HG02678 (cell line): ENCODE results near the gene RAC3.
A peak's percentile ranks its signal among the peaks of the same experiment; 100 is the strongest.

Experiments used
- ATAC-seq: cut with Tn5 transposase; IDR thresholded peaks from one replicate; pipeline ENCODE4 v1.9.1; 2021; ENCODE audit warnings: mild to moderate bottlenecking, moderate library complexity; ENCODE audit not compliant: unreplicated experiment

RAC3 gene

DNA sequence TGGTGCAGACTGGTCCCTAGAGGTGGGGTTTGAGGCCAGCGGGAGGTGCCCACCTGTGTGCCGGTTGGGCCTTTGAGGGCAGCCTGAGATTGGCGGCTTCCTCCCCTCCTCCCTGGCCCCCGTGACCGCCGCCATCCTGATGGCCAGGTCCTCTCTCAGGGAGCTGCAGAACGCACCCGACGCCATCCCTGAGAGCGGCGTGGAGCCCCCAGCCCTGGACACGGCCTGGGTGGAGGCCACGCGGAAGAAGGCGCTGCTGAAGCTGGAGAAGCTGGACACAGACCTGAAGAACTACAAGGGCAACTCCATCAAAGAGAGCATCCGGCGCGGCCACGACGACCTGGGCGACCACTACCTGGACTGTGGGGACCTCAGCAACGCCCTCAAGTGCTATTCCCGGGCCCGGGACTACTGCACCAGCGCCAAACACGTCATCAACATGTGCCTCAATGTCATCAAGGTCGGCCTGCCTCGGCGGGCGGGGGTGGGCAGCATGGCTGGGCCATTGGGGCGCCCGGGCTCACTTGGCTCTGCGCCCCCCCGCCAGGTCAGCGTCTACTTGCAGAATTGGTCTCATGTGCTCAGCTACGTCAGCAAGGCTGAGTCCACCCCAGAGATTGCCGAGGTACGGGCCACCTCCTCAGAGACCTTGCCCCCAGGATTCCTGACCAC, 23.0 kb downstream of the RAC3 start:
- no peak for ATAC-seq

DNA sequence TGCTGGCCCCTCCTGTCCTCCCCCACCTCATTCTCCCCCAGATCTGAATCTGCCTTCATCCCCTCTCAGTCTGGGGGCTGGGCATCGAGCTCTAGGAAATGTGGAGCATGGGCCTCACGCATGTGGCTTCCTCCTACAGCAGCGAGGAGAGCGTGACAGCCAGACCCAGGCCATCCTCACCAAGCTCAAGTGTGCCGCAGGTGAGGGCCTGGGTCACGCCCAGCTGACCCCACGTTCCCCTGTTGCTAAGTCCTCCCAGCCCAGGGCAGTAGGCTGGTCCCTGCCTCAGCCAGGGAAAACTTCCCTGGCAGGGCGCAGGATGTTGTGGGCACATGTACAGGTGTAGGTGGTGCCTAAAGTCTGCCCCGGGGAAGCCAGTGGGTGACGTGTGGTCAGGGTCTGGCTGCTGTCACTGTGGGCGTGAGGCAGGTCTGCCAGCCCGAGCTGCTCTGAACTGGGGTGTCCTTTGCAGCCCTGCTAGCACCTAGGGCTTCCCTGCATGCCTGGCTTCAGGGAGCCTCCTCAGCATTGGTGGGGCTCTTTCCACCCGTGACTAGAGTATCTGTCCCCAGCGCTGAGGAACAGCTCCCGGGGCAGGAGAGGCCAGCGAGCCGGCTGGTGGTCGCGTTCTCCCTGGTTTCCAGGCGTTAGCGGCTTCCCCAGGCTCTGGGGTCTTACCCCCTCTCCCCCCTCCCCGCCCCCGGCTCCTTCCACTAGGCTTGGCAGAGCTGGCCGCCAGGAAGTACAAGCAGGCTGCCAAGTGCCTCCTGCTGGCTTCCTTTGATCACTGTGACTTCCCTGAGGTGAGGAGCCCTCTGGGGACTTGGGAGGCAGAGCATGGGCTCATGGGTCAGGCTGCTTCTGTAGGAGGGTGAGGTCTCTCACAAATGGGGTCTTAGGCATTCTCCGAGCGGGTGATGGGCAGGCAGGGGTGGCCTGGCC, 23.8 kb downstream of the RAC3 start:
- no peak for ATAC-seq

DNA sequence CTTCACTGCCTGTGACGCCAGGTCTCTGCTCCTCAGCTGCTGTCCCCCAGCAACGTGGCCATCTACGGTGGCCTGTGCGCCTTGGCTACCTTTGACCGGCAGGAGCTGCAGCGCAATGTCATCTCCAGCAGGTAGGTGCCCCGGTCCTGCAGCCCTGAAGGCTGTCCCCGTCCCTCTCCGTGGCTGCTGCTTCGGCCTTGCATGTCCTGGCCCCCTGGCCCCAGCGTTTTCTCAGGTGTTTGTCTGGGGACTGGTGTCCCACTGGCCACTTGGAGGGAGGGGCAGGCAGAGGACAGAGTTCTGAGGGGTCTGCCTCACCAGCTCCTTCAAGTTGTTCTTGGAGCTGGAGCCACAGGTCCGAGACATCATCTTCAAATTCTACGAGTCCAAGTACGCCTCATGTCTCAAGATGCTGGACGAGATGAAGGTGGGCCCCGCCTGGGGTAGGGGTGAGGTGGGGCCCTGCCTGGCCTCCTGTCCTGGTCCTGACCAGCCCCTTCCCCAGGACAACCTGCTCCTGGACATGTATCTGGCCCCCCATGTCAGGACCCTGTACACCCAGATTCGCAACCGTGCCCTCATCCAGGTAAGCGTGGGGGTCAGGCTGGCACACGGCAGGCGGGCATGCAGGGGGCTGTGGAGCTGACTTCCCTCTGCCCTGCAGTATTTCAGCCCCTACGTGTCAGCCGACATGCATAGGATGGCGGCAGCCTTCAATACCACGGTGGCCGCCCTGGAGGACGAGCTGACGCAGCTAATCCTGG, 24.7 kb downstream of the RAC3 start:
- ATAC-seq: no peak

DNA sequence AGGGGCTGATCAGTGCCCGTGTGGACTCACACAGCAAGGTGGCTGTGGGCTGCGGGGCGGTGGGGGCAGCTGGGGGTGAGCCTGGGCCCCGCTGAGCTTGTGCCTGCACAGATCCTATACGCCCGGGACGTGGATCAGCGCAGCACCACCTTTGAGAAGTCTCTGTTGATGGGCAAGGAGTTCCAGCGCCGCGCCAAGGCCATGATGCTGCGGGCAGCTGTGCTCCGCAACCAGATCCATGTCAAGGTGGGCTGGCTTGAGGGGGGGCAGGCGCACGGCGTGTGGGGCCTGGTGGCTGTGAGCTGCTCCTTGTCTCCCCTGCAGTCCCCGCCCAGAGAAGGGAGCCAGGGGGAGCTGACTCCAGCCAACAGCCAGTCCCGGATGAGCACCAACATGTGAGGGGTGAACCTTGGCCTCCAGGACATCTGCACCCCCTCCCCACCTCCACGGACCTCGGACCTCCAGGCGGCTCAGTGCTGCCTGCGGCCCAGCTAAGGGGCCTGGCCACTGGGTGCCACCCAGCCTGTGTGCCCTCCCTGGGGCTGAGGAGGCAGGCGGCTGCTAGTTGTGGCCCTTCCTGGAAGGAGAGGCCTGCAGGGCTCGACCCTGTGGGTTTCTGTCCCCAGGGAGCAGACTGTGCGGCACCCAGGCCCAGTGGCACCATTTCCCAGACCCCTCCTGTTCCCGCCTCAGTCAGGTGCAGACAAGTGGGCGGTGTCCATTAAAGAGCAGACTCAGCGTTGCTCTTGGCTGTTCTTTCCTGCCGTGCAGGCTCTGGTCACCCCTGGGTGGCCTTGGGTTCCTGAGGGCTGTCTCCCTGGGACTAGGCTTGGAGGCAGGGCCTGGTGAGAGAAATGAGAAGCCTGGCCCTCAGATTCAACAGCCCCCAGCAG, 25.5 kb downstream of the RAC3 start:
- no peak for ATAC-seq

DNA sequence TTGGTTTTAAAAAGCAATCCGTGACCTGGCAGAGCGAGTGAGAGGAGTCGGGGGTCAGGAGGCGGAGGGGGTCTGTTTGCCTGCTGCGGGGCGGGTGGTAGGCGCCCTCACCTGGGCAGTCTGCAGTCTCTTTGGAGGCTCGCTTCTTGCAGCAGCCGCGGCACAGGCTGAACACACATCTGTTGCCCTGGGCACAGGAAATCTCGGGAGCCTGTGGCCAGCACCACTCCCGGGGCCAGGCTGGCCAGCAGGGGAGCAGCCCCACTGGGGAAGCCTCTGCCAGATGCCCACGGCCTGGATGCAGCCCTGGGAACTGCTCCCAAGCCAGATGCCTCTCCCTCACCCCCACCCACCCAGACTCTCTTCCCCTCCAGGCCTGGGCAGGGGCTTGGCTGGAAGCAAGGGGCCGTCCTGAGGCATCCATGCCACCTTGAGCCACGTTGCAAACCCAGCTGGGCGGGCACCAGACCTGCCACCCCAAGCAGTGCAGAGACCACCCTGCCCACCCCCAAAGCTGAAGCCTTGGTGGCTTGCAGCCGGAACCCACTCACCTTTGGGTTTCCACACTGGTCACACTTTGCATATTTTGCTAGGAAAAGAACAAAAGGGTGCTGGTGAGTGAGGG, 26.9 kb downstream of the RAC3 start:
- no peak for ATAC-seq

DNA sequence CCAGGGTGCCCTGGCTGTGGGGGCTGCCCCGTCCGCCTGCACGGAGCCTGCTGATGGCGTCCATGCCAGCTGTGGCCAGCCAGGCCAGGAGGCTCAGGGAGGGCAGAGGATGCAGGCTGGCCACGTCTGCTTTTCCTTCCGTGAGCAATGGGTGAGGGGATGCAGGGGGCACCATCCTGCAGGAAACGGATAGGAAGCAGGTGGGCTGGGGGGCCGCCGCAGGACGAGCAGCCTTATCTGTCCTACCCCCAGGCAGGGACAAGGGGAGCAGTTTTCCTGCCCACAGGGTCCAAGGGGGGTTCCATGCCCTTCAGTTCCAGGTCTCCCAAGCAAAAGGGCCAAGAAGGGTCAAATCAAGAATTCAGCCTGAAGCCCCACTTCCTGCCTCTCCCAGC, 27.4 kb downstream of the RAC3 start:
- ATAC-seq: no peak

DNA sequence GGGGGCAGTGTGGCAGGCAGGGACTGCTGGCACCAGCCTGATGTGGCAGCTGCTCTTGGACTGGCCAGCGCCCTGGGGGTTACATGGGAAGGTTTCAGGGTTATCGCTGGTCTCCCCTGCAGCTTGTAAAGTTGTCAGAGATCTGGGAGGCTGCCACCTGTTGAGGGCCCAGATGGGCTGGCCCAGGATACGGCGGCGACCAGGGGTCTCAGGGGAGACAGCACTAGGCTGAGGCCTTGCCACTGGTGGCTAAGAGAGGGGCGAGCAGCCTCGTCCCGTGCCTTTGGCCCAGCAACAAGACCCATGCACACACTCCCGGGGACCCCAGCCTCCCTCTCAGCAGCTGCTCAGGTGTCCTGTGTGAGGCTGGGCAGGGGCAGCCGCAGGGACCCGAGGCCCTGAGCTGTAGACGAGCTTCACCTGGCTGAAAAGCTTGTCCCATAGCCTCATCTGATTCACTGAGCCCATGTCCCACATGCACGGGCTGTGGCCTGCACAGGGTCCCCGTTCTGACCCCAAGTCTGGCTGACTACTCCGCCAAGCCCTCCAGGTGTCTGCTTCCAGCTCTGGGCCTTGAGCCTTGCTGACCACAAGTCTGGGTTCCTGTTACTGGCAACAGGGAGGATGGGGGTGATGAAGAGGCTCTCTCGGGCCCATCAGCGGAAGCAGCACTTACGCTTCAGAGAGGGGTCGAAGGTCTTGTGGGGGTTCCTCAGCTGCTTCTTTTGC, 28.0 kb downstream of the RAC3 start:
- ATAC-seq: no peak

DNA sequence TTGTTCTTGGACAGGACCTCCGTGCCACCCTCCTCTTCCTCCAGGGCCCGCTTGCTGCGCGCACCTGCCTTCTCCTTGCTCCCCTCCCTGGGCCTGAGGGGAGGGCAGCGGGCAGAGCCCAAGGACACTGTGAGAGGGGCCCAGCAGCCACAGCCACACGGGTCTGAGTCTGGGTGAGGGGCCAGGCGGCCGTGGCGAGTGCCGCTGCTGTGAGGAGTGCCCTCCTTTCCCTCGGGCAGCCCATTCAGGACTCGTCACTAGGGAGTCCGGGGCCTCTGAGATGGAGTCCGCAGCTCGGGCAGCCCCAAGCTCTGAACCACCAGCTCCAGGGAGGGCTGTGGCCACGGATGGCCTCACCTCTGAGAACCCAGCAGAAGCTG, 28.5 kb downstream of the RAC3 start:
- no peak for ATAC-seq

DNA sequence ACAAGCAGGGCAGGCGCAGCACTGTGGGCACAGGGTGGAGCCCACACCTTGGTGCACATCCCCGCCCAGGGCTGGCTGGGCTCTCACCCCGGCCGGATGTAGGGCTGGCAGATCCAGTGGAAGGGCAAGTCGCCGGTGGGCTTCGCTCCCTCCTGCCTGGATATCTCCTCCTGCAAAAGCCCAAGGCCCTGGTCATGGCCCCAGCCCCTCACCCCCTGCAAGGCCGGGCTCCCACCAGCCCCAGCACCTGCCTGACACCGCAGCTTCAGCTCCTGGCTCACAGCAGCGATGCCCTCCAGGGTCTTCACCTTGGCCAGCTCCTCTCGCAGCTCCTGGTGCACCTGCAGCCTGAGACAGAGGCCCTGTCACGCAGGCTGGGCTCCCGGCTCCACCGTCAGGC, 29.1 kb downstream of the RAC3 start:
- no peak for ATAC-seq

DNA sequence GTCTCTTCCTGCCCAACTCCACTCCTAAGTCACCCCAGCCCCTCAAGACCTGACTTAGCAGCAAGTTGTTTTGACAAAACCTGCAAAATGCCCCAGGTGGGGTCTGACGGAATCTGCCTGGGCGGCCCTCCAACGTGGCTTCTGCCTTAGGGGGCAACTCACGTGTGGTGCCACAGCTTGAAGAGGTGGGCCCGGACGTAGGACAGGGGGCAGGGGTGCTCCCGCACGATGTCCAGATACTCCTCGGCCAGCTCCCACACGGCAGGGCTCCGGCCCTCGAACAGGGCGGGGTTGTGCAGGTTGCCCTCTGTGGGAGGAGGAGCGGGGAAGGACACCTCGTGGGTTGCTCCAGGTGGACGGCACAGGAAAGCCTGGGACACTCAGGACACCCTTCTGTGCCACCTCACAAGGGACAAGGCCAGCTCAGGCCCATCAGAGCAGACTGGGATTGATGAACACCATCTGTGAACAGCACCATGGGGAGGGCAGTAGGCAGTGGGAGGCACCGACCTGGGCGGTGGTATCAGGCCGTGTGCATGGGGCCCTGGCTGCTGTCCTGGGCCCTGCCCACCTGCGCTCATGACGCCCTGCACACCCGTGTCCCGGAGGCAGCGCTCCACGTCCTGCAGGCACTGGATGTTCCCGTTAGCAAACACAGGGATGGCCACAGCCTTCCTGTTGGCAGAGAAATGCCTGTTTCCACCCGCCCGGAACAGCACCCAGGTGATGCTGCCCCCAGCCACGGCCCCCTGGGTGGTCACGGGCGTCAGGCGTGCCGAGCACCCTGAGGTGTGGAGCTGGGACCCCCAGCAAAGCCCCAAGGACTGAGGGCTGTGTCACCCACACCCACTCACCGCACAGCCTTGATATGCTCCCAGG, 29.8 kb downstream of the RAC3 start:
- no peak for ATAC-seq

DNA sequence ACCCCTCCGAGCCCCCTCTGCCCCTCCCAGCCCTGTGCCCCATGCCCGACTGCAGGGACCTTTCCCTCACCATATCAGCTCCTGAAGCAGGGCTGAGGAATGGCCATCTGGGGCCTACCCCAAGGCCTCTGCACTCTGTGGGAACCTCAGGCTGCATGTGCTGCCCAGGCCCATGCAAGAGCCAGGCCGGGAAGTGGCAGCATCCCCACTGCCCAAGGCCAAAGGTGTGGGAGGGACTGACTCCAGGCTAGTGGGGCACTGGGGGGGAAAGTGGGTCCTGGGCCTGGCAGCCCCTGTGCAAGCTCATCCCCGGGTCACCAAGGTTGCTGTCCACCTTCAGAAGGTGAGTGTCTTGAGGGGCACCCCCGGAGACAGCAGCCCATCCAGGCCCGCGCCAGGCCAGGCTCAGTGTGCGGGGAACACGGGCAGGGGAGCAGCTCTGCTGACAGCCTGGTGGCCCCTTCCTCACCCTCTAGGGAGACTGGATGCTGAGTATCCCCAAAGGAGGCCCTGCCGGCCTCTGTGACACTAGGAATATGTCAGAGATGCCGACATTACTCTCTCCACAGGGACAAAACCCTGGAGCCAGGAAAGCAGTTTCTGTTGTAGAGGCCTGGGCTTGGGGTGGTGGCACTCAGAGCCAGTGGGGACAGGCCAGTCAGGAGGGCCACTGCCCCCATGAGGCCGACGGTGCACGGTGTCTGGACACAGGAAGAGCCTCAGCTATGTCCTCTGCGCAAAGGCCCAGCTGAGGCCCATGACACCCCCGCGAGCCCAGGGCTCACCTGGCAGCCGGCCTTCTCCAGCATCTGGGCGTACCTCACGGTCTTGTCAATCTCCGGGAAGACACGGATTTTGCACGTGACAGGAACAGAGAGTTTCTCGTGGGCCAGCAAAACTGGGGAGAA, 30.9 kb downstream of the RAC3 start:
- ATAC-seq: no peak

DNA sequence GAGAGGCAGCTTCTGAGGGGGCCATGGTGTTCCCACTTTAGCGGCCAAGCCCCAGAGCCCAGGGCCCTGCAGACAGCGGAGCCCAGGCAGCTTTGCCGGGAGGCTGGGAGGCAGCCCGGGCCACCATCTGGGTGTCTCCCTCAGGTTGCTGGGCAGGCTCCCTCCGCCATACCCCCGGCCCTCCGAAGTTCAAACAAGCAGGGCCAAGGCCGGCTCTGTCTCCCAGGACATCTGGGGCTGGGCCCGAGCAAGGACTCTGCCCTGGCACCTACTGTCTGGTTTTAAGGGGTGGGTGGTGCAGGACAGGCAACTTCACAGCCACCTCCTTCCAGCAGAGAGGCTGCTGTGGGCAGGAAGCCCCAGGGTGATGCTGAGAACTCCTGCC, 31.5 kb downstream of the RAC3 start:
- no peak for ATAC-seq

DNA sequence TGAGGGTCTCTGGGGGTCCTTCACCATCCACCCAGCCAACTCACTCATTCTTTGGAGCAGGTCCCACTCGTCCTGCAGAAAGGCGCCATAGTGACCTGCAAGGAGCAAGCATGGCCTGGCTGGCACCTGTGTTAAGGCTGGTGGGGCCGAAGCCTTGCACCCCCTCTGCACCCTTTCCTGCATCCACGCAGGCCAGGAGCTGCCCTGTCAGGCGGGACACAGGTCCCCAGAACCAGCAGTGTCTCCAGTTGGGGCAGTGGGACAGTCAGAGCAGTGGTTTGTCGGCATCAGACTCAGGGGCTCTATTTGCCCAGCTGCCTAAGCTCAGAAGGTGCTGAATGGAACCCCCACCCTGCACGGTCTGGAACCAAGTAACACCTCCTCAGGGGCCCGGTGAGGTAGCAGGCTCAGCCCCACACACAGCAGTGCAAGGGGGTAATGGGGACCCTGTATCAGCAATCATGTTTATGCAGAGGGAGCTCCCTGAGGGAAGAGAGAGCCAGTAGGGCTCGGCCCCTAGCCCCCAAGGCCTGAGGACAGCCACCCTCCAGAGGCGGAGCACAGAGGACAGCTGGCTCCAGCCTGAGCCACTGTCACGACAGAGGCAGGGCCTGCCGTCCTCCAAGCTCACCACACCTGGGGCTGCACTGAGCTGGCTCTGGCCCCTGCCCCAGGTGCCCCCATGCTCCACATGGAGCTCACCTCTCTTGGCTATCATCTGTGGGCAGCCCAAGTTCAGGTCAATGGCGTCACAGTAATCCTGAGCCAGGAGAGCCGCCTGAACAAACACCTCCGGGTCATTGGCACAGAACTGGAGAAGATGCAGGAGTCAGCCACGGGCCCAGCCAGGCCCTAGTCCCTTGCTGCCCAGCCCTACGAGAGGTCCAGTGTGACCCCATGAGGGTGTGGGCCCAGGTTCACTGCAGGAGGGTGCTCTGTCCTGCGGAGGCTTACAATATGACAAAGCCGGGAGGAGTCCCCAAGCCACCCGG, 32.2 kb downstream of the RAC3 start:
- ATAC-seq: no peak

DNA sequence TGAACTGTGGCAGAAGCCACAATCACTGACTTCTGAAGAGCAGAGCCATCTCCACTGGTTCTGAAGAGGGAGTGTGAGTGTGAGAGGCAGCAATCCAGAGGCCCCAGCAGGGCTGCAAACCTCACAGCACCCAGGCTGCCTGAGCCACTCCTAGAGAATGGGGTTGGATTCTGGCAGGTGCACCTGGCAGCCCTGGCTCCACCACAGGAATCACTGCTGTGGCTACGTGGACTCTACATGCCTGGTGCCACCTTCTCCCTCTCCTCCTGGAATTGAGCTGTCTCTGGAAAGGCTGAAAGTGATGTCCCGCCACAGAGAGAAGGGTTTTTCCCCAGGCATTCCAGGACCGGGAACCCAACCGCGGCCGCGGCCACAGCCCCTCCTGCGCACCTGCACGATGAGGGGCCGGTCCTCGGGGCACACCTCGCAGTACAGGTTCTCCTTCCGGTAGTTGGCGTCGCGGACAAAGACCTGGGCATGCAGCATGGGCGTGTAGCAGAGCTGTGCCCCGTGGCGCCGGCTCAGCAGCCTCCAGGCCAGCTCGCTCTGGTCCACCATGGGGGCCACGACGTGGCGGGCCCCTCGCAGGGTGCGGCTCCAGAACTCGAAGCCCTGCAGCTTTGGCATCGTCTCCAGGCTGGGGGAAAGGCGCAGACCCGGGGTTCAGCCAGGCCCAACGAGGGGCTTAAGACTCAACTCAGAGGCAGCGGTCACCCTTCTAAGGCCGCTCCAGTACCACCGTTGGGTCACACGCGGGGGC, 33.1 kb downstream of the RAC3 start:
- ATAC-seq: no peak

DNA sequence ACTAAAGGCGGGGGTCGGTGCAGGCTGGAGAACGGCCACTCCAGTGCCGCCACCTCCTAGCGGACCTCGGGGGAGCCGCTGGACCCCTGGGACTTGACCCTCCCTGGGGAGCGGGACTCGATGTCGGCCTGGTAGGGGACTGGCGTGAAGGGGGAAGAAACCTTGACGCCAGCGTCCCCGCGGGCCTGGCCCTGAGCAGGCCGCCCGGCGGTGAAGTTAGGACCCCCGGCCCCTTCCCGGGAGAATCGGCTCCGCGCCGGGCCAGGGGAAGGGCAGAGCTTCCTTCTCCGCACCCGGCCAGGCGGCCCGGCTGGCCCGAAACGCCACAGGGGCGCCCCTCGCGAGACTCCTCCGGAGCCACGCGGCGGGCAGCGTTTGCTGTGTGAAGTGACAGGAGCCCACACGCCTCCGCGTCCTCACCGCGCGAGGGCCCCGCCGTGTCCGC, 33.7 kb downstream of the RAC3 start:
- ATAC-seq: peak; percentile 10
